Stimulated activated CD4-positive, alpha-beta T cell treated with anti-CD3 and anti-CD28 coated beads, Interleukin-12 subunit alpha, Interleukin-12 subunit beta, amount 100 ng/mL, for 4 hours (primary cell): ENCODE results near the gene POPDC3.
"Not testable (repeated sequence)": the region's sequence is repeated elsewhere in the genome, so short reads cannot be mapped to it uniquely, and the experiment has no call there.

Experiments used
- DNase-seq: peaks from one replicate; pipeline ENCODE4 v3.0.0-alpha.2; 2020

Gene POPDC3, protein sequence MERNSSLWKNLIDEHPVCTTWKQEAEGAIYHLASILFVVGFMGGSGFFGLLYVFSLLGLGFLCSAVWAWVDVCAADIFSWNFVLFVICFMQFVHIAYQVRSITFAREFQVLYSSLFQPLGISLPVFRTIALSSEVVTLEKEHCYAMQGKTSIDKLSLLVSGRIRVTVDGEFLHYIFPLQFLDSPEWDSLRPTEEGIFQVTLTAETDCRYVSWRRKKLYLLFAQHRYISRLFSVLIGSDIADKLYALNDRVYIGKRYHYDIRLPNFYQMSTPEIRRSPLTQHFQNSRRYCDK

DNA sequence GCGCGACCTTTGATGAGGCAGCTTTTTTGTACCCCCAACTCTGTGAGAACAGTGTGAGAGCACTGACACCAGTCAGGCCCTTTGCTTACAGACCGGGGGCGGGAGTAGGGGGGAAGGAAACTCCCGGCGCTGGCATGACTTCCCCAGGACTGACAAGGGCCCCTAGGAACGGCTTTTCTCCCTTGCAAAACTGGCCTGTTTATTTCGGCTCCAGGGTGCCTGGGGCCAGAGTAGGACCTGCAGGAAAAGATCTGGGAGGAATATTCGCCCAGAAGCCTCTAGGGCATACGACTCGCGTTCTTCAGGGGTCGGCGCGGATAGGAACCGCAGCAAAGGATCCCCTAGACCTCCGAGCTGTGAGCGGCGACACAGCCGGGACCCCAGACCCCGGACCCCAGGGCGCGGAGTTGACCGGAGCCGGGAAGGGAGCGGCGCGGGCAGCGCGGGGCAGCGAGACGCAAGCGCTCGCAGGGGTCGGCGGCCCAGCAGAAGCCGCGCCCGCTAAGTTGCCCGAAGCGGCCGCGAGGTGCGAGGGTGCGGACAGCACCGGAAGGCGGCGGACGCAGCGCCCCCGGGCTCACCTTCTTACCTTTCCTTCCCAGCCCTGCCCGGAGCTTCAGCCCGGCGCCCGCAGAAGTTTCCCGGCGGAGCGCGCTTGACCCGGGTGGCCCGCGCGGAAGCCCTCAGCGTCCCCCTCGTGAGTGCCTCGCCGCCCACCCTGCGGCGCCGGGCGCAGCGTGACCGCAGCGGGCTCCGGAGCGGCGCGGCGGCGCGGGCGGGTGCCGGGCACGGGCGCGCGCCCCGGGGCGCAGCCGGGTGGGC, at the start of gene POPDC3:
Gene POPDC3 (minus strand): TSS at position 771 of the 822 bp plus-strand sequence. CDS start 18,105 bp downstream, outside the sequence.
- no peak for DNase-seq

- DNase-seq = no peak
These were observed 47.5 kb upstream of the POPDC3 start for GRCh38 chr6:105227295-105227767.

DNA sequence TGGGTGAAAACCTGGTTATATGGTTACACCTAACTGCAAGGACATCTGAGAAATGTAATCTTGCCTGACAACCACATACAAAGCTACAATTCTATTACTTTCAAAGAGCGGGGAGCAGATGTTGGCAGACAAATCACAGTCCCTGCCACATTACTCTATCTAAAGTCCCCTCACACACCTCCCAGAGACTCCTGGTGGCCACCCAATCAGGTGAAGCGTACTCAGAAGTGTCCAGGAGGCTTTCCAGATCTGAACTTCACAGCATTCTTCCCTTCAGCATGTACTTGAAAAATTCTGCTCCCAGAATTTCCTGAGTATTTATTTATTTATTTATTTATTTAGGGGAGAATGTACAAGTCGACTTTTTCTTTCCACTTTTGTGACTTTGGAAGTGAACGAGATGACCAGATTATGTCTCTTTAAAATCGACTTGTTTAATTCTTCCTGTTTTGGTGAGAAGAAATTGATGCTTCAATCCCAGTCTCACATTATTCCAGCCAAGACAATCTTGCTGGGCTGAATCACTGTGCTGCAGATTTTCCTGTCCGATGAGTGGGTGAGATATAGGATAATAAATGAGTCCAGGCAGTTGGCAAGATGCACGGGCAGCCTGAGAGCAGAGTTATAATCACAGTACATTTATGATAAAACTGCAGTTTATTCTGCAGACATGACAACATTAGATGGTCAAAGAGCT, 46.9 kb upstream of the POPDC3 start:
- no peak for DNase-seq

DNA sequence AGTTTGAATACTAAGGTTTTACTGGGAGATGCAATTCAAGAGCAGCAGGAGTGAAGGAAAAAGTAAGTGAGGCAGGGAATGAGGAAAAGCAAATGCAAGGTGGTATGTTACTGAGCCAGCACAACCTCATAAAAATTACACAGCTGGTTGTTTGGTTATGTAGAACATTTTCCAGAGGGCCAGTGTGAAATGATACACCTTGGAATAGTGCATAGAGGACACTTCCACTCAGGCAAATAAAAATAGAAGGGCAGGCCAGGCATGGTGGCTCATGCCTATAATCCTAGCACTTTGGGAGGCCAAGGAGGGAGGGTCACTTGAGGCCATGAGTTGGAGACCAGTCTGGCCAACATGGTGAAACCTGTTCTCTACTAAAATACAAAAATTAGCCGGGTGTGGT, 43.4 kb upstream of the POPDC3 start:
- DNase-seq = no peak

- DNase-seq = not testable (repeated sequence)
These were observed 41.4 kb upstream of the POPDC3 start for GRCh38 chr6:105221219-105221618.

DNA sequence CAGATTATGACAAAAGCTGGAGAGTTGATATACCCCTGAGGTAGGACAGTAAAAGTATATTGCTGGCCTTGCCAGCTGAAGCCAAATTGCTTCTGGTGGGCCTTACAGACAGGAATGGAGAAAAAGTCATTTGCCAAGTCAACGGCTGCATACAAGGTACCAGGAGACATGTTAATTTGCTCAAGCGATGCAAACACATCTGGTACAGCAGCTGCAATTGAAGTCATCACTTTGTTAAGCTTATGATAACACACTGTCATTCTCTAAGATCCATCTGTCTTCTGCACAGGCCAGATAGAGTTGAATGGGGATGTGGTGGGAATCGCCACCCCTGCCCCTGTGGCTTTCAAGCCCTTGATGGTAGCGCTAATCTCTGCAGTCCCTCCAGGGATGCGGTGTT, 40.4 kb upstream of the POPDC3 start:
- no peak for DNase-seq

- DNase-seq = not testable (repeated sequence)
These were observed 39.4 kb upstream of the POPDC3 start for GRCh38 chr6:105219218-105219617.

DNA sequence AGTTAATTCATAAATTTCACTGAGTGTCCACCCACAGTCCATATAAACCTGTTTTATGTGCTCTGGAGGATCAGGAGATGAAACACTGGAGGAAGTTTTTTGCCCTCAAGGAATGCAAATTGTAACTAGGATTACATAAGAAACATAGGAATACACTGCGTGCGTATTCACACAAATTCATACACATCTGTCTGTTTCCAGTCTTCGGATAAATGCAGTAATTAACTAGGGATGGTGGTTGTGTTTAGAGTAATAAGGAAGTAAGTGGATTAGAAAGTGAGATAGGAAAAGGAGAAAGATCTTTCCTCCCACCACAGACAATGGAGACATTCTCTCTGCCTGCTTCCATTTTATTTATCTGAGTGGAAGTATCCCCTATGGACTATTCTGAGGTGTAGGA, 35.7 kb upstream of the POPDC3 start:
- DNase-seq = no peak

- DNase-seq = no peak
These were observed 34.9 kb upstream of the POPDC3 start for GRCh38 chr6:105214668-105215067.

GRCh38 chr6:105213272-105213671, 33.5 kb upstream of the POPDC3 start:
- no peak for DNase-seq

DNA sequence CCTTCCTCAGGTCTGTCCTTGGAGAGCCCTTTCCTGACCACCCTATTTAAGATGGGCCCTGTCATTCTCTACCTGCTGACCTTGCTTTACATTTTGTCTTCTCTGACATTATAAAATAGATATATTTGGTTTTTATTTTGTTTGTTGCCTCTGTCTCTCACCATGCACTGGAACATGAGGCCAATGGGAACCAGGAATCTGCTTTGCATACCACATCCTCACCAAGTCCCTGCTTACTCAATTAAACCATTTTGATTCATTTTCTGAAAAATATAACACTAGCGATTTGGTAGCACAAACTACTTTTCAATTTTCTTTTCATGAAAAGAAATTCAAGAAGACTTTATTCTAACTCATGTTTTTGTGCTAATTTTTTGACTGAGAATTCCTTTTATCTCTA, 32.8 kb upstream of the POPDC3 start:
- DNase-seq = no peak

DNA sequence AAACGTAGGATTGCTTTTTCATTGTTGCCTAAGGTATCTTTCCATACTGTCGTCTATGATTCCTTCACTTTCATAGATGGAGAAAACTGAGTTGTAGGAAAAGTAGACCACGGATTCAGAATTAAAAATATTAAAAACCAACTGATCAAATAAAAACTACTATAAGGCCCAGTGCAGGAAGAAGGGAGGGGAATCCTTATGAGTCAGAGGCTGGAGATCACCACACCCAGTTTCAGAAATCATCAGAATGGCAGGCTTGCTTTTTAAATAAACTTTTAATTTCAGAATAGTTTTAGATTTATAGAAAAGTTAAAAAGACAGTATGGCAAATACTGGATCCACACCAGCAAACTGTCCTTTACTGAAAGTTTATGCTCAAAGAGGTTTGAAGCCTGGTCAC, 32.0 kb upstream of the POPDC3 start:
- no peak for DNase-seq

GRCh38 chr6:105210932-105211531, 31.2 kb upstream of the POPDC3 start:
- DNase-seq = no peak

DNA sequence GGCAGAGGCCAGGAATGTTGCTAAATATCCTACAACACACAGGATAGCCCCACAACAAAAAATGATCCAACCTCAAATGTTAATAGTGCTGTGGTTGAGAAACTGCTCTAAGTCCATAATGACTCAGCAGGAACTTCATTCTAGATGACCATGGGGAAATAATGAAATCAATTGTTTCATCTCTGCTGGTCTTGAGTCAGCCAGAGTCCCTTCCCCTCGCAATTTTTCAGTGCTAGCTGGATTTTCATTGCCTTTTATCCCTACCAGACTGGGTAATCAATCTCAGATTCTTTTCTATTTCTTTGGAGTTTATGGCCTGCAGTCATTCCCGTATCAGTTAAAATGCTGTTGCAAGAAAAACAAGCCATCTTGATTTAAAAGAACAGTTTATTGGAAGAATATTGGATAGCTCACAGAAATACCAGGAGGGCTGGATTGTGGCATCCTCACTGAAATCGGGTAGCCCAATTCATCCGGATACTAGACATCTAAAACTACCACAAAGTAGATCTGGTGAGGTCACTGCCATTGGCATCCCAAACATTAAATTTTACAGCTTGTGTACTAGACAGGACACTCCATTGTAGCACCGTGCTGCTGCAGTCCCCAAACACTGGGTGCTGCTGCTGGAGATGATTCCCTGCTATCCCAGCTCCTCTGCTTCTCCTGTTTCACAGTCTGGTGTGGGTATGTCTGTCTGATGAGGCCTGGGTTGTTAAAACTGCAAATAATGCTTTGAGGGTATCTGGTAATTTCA, 30.3 kb upstream of the POPDC3 start:
- DNase-seq = no peak

DNA sequence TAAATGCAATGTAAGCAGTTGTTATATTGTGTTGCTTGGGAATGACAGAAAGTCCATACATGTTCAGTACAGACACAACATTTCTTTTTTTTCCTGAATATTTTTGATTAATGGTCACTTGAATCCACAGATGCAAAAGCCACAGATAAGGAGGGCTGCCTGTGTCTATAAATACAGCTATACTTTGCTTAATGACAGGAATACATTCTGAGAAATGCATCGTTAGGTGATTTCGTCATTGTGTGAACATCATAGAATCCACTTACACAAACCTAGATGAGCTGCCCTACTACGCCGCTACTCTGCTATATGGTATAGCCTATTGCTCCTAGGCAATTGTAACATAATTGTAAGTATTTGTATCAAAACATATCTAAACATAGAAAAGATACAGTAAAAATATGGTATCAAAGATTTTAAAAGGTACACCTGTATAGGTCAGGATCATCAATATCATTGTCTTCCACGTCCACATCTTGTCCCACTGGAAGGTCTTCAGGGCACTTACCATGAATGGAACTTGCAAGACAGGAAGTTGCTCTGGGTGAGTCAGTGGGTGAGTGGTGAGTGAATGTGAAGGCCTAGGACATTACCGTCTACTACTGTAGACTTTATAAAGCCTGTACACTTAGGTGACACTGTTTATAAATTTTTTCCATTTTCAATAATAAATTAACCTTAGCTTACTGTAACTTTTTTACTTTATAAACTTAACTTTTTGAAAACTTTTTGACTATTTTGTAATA, 27.9 kb upstream of the POPDC3 start:
- no peak for DNase-seq

GRCh38 chr6:105204768-105205167, 25.0 kb upstream of the POPDC3 start:
- no peak for DNase-seq

DNA sequence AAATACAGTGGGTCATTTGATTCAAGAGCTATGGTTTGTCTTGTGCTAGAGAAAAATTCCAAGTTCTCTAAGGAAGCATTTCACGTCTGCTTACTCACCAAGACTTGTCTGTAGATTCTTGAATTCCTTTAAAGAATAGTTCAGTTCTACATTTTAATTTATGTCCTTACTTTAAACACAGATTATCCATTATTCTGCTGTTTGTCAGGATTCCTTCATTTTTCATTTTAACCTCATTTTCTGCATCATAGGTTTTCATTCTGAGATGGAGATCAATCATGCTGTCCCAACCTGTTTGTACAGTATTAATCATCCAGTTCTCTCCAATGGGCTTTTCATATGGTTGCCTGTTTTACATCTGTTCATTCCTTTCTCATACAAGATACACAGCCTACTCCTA, 24.5 kb upstream of the POPDC3 start:
- no peak for DNase-seq

GRCh38 chr6:105202486-105202885, 22.7 kb upstream of the POPDC3 start:
- no peak for DNase-seq

GRCh38 chr6:105200133-105200730, 20.4 kb upstream of the POPDC3 start:
- no peak for DNase-seq

DNA sequence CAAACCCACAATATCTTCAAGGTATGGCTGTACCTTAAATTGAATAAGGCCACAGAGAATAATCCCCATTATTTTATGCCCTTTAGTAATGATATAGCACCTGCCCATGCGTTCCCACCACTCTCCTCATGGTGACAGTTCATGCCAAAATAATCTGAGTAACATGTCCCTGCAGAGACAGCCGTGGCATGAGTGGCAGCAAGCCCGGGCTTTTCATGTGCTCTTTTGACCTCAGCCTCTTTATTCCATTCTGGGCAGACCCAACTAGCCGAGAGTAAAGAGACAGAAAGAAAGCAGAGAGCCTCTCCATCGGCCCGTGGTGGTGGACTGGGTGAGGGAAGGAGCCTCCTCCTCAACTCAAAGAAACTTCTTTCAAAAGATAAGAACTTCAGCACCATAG, 19.9 kb upstream of the POPDC3 start:
- DNase-seq = no peak

- no peak for DNase-seq
These were observed 16.3 kb upstream of the POPDC3 start for GRCh38 chr6:105196076-105196475.
